ENCODE measurements around the gene PABPN1L. TPM values are rescaled to one million over a fixed set of nuclear protein-coding genes. Genes with fewer than 3 reads are reported as not detected.
A peak's percentile ranks its signal among the peaks of the same experiment; 100 is the strongest.

The PABPN1L gene
- total RNA-seq, 1 experiment from 2014 or later, result not detected

DNA sequence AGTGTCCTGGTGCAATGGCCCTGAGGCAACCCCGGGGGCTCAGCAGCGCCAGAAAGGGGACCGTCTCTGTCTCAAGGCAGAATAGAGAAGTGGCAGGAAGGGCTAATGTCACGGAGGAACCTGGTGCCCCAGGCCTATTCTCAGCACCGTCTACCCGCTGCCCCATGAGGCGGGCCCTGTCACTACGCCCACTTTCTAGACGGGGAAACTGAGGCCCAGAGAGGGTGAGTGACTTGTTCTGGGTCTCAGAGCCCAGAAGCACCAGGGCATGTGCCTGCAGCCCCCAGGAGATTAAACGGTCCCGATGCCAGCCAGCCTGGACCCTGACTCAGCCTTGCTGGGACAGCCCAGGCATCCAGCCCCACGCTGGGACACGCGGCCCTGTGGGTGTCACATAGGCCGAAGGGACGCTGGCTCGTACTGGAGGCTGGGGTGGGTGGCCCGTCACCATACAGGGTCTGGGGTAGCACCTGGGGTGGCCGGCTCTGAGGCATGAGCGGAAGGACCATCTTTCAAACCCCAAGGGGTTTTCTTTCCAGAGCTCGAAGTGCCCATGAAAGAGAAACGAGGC is 40.2 kb upstream of the PABPN1L start:
- H3K4me3 ChIP-seq (ENCODE audit: insufficient read depth, low read depth, low read length), result no peak overlapping the region
- no peaks in the 10 kb centered on the region for H3K36me3 ChIP-seq (replicated peaks; ENCODE audit: control insufficient read depth, insufficient read depth, low read length)
- no peak for DNase-seq
- no peaks in the 10 kb centered on the region for H3K27me3 ChIP-seq (ENCODE audit: control insufficient read depth, insufficient read depth, low read length)

DNA sequence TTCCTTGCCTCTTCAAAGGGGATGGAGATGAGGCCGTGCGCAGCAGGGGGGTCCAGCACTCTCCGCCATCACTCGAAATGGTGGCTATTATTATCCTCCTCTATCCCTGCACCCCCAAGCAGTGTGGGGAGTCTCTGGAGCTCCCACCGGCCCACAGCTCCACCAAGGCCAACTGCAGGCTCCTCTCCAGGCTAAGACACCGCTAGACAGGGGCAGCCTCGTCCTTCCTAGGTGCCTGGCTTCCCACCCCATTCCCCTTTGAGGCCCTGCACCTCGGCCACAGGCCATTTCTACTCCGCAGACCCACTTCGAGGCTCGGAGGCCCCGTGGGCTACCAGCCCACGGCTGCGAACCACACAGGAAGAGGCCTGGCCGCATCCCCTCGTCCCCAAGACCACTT is 39.6 kb upstream of the PABPN1L start:
- no peaks in the 10 kb centered on the region for H3K36me3 ChIP-seq (replicated peaks; ENCODE audit: control insufficient read depth, insufficient read depth, low read length)
- H3K27me3 ChIP-seq (ENCODE audit: control insufficient read depth, insufficient read depth, low read length), result no peaks in the 10 kb centered on the region
- DNase-seq, result no peak
- H3K4me3 ChIP-seq (ENCODE audit: insufficient read depth, low read depth, low read length), result no peak overlapping the region

DNA sequence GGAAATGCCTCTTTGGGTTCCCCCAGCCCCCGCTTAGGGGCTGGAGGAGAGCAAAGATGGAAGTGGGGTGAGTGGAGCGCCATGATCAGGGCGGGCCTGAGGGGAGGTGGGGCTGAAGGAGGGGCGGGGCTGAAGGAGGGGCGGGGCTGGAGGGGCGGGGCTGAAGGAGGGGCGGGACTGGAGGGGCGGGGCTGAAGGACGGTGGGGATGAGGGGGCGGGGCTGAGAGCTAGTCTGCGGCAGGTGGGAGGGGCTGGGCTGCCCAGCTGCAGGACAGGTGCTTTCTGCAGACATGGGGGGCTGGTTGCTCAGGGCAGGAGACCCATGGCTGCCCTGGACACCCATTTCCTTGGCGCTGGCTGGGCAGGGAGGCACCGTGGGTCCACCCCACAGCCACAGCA is 39.1 kb upstream of the PABPN1L start:
- Histone ChIP-seq H3K36me3 (replicated peaks; ENCODE audit: control insufficient read depth, insufficient read depth, low read length) (no peaks in the 10 kb centered on the region), H3K4me3 (ENCODE audit: insufficient read depth, low read depth, low read length) (no peak overlapping the region; the same call in 1 of the 2 replicates), H3K27me3 (ENCODE audit: control insufficient read depth, insufficient read depth, low read length) (no peaks in the 10 kb centered on the region)
- peak; percentile 99 for DNase-seq

DNA sequence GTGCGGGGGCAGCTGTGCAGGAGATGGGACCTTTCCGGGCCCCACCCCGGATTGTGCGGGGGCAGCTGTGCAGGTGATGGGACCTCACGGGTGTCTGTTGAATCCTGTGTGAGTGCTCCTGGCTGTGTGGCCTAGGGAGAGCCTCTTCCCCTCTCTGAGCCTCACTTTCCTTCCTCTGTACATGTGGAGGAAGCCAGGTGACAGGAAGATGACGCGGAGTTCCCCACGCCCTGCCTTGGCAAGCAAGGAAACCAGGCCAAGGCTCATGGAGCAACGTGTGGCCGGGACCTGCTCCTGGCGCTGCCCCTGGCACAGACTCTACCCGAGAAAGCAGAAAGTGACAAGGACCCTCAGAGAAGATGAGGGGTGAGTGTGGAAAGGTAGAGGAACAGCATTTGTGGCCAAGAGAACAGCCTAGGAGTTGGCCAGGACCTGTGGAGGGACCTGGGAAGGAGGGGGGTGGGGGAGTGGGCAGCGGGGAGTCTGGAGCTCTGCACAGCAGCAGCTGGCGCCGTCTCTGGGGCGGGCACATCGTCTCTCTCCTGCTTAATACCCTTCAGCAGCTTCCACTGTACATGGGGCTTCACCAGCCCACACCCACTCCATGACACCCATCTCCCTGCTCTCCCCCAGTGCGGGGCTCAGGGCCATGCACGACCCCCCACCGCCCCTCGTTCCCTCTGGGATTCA is 38.4 kb upstream of the PABPN1L start:
- DNase-seq, result no peak
- Histone ChIP-seq H3K4me3 (ENCODE audit: insufficient read depth, low read depth, low read length) (no peak overlapping the region), H3K27me3 (ENCODE audit: control insufficient read depth, insufficient read depth, low read length) (no peaks in the 10 kb centered on the region), H3K36me3 (replicated peaks; ENCODE audit: control insufficient read depth, insufficient read depth, low read length) (no peaks in the 10 kb centered on the region)

DNA sequence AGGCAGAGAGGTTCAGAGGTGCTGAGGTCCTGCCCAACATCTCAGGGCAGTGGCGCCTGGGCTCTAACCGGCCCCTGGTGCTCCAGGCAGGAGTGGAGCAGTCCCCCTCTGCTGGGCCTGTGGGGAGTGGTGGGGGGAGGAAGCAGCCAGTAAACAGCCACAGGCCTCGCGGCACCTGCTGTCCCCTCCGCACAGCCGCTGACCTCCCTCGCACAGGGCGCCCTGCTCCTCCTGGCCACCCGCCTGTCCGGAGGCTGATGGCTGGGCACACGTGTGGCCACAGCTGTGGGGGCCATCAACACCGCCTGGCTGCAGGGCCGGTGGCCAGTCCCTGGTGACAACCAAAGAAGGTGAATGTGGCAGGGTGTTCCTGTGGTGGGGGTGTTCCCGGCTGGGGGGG is 36.8 kb upstream of the PABPN1L start:
- H3K4me3 ChIP-seq (ENCODE audit: insufficient read depth, low read depth, low read length), result no peak overlapping the region
- no peaks in the 10 kb centered on the region for H3K36me3 ChIP-seq (replicated peaks; ENCODE audit: control insufficient read depth, insufficient read depth, low read length)
- no peak for DNase-seq
- no peaks in the 10 kb centered on the region for H3K27me3 ChIP-seq (ENCODE audit: control insufficient read depth, insufficient read depth, low read length)

DNA sequence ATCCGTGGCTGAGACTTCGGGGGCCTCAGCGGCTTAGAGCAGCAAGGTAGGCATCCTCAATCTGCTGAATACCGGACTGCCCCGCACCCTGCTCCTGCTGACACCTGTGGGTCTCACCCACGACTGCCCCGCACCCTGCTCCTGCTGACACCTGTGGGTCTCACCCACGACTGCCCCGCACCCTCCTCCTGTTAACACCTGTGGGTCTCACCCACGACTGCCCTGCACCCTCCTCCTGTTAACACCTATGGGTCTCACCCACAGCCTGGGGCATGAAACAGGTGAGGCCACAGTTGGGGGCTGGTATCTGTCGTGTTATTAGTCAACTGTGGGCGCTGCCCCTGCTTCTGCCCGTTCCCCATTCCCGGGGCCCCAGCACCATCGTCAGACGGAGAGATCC is 36.3 kb upstream of the PABPN1L start:
- Histone ChIP-seq H3K36me3 (replicated peaks; ENCODE audit: control insufficient read depth, insufficient read depth, low read length) (no peaks in the 10 kb centered on the region), H3K27me3 (ENCODE audit: control insufficient read depth, insufficient read depth, low read length) (no peaks in the 10 kb centered on the region), H3K4me3 (ENCODE audit: insufficient read depth, low read depth, low read length) (no peak overlapping the region)
- DNase-seq, result no peak

DNA sequence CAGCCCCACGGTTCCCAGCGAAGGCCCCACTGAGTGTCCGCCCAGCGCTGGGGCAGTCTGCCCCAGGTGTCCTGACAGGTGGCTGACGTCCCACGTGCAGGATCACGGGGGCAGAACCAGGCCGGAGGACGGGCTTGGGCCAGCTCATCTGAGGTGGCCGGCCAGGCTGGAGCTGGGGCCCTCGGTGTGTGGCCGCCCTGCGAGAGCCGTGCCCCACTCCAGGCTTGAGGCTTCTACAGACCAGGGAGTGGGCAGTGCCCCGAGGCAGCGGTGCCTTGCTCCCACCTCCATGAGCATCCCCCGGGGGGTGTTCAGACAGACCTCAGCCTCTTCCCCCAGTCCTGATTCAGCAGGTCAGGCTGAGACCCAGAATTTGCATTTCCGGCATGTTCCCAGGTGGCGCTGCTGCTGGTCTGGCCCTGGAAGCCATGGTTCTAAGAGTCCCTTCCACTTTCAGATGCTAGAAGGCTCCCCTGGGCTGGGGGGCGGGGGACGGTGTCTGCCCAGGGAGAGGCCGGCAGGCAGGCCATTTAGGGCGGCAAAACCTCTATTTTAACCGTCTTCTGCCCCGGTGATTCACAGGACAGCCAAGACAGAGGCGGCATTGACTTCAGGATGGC is 35.4 kb upstream of the PABPN1L start:
- H3K4me3 ChIP-seq (ENCODE audit: insufficient read depth, low read depth, low read length), result no peak overlapping the region
- DNase-seq, result peak; percentile 82
- H3K27me3 ChIP-seq (ENCODE audit: control insufficient read depth, insufficient read depth, low read length), result no peaks in the 10 kb centered on the region
- H3K36me3 ChIP-seq (replicated peaks; ENCODE audit: control insufficient read depth, insufficient read depth, low read length), result no peaks in the 10 kb centered on the region

DNA sequence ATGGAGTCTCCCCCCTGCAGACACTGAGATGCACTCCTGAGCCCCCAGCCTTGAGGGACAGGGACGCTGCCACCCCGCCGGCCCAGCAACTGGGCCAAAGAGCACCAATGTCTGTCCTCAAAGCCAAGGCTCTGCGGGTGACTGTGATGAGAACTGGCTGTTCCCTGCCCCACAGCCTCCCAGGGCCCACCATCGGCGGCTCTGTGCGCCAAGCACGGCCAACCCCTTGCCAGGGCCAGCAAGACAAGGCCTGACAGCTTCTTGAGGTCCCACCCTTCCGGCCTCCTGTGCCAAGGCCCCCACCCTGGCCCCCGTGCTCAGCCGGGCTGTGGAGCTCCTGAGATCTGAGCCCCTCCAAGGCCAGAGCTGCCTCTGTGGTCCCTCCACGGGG is 34.2 kb upstream of the PABPN1L start:
- Histone ChIP-seq H3K36me3 (replicated peaks; ENCODE audit: control insufficient read depth, insufficient read depth, low read length) (no peaks in the 10 kb centered on the region), H3K27me3 (ENCODE audit: control insufficient read depth, insufficient read depth, low read length) (no peaks in the 10 kb centered on the region), H3K4me3 (ENCODE audit: insufficient read depth, low read depth, low read length) (no peak overlapping the region)
- DNase-seq, result no peak

DNA sequence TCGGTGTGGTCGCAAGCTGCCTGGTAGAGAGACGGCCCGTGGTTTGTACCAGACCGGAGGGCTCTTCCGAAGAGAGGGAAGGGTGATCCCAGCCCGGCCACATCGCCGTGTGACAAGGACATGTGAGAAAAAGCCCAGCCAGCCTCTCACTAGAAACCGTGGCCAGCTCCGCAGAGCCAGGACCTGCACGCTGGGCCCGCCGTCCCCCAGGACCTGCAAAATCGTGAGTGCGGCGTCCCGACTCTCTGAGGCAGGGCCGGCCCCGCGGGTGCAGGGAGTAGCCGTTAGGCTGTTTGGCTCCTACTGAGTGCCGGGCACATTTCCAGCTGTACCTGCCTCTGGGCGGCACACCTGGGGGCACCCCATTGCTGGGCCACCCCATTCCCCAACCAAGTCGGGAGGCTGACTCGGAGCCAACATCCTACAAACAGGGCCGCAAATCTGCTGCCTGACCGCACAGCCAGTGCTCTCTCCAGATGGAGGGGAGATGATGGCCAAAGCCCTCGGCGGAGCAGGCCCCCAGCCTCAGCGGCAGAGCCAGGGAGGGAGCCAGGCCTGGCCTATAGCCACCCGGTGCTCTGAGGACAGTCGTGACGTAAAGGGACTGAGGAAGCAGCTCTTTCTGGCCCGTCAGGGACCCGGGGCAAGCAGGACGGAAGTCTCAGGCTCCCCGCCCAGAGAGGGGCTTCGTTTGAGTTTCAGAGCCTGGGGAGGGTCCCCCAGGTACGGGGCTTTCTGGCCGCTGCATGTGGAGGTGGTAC is 33.6 kb upstream of the PABPN1L start:
- Histone ChIP-seq H3K36me3 (replicated peaks; ENCODE audit: control insufficient read depth, insufficient read depth, low read length) (no peaks in the 10 kb centered on the region), H3K4me3 (ENCODE audit: insufficient read depth, low read depth, low read length) (no peak overlapping the region), H3K27me3 (ENCODE audit: control insufficient read depth, insufficient read depth, low read length) (no peaks in the 10 kb centered on the region)
- DNase-seq, result no peak

DNA sequence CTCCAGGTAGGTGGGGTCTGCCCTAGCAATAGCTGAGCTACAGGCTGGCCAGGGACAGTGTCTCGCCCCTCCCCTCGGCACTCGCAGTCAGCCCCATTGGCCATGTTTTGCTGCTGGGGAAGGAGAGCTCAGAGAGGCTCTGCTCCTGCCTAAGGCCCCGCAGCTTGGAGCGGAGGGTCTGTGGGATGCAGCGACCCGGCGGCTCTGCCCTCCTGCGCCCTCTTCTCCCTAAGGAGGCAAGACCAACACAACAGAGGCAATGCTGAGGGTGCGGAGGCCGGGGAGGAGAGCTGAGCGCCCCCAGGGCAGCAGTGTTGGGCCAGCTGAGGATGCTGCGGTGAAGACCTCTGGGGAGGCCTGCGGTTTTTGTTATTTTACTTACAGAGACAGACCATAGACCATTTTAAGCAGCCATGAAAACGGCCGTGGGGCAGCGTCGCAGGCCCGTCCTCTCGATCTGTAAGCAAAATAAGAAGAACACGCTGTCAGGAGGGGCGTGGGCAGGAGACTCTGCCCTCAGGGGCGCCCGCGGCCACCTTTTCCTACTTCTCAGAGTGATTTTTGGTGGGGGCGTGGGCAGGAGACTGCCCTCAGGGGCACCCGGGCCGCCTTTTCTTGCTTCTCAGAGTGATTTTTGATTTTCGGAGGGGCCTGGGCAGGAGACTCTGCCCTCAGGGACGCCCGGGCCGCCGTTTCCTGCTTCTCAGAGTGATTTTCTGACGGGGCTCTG is 31.4 kb upstream of the PABPN1L start:
- no peak overlapping the region for H3K4me3 ChIP-seq (ENCODE audit: insufficient read depth, low read depth, low read length)
- no peaks in the 10 kb centered on the region for H3K27me3 ChIP-seq (ENCODE audit: control insufficient read depth, insufficient read depth, low read length)
- no peaks in the 10 kb centered on the region for H3K36me3 ChIP-seq (replicated peaks; ENCODE audit: control insufficient read depth, insufficient read depth, low read length)
- no peak for DNase-seq

DNA sequence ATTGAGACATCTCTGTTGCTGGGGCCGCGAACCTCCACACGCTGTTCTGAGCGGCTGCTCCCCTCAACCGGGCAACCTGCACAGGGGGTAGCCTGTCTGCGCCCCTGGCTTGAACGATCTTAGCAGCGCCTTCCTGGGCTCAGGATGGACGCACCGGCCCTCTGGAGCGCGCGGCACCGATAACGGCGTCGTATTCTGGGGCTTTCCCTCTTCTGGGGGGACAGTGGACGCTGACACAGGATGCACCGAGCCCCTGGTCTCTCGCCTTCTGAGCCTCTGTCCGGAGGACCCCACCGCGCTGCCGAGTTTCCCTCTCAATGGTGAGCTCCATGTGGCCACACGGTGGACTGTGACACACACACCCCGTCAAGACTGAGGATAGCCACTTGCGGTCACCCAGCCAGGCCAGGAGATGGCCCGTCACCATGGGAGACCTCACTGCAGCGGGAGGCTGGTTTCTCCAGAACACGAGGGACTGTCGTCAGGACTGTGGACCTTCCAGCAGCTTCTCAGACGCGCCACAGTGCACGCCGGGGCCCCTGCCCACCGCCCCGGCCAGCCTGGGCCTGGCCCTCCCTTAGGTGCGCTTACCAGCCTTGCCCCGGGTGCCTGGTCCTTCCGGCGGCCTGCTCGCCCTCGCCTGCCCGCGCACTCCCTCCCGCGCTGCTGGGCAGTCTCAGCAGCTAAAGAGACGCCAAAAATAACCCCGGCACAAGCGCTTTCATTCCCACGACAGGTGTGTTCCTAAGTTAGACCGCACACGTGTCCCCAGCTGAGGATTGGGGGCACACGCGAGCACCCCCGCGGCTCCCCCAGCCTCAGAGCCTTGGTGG is 30.0 kb upstream of the PABPN1L start:
- Histone ChIP-seq H3K36me3 (replicated peaks; ENCODE audit: control insufficient read depth, insufficient read depth, low read length) (no peaks in the 10 kb centered on the region), H3K27me3 (ENCODE audit: control insufficient read depth, insufficient read depth, low read length) (no peaks in the 10 kb centered on the region), H3K4me3 (ENCODE audit: insufficient read depth, low read depth, low read length) (no peak overlapping the region)
- no peak for DNase-seq

DNA sequence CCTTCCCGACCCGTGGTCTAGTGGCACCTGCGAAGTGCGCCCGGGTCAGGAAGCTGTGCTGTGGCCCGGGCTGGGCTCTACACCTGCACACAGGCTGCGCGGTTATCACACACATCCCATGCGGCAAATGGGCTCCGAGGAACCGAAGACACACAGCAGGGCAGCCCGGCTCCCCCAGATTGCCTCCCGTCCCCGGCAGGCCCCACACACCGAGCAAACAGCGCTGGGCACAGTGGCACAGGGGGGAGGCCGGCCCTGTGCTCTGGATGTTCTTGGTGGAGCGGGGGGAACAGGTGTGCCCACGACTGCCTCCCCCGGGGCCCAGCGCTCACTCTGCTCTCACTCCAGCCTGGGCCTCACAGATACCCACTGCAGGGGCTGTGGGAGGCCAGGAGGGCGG is 28.9 kb upstream of the PABPN1L start:
- no peaks in the 10 kb centered on the region for H3K36me3 ChIP-seq (replicated peaks; ENCODE audit: control insufficient read depth, insufficient read depth, low read length)
- DNase-seq, result no peak
- no peak overlapping the region for H3K4me3 ChIP-seq (ENCODE audit: insufficient read depth, low read depth, low read length)
- H3K27me3 ChIP-seq (ENCODE audit: control insufficient read depth, insufficient read depth, low read length), result no peaks in the 10 kb centered on the region

DNA sequence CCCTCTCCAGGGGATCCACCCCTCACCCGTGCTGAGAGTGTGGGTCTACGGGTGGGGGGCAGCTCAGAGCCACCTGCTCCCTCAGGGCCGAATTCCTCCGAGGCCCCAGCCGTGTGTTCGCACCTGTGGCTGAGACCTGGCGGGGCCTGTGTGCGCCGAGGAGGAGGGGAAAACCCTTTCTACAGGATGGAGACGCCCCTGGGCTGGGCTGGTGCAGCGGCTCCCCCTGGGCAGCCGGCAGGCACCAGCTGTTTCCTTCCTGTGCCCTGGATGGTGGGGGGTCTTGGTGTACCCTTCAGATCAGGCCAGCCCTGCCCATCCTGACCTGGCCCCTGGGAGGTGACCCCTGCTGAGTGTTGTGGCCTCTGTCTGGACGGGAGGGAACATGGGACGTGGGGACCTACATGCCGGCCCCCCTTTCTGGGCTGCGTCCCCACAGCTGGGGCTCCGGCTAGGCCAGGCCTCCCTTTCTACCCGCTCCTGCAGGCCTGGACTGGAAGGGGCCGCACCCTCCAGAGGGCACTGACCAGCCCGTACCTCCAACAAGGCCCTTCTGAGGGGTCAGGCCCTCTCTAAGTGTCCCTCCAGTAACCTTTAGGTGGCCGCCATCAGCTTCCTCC is 28.3 kb upstream of the PABPN1L start:
- no peaks in the 10 kb centered on the region for H3K36me3 ChIP-seq (replicated peaks; ENCODE audit: control insufficient read depth, insufficient read depth, low read length)
- H3K27me3 ChIP-seq (ENCODE audit: control insufficient read depth, insufficient read depth, low read length), result no peaks in the 10 kb centered on the region
- H3K4me3 ChIP-seq (ENCODE audit: insufficient read depth, low read depth, low read length), result no peak overlapping the region
- DNase-seq, result peak; percentile 85
